Smooth muscle cell (in vitro differentiated cells): ENCODE results near the gene CD22. TPM values are rescaled to one million over a fixed set of nuclear protein-coding genes. Genes with fewer than 3 reads are reported as not detected.
"Not testable (repeated sequence)": the region's sequence is repeated elsewhere in the genome, so short reads cannot be mapped to it uniquely, and the experiment has no call there.

Source experiments
- DNase-seq: peaks from one replicate; lab custom pipeline; 2025; ENCODE audit not compliant: unreplicated experiment; lab: John Stamatoyannopoulos, UW
- H2AFZ ChIP-seq: fragments of 200-600 bp; sonication (generic); 2 replicates; pipeline ENCODE4 v1.6.0; 2016; ENCODE audit warnings: antibody characterized with exemption, low read depth, mild to moderate bottlenecking
- H3F3A ChIP-seq: fragments of 200-600 bp; sonication (generic); 2 replicates; pipeline ENCODE4 v1.6.0; 2017; ENCODE audit warnings: antibody characterized with exemption, low read depth
- H3K27ac ChIP-seq: fragments of 200-600 bp; sonication (generic); 2 replicates; pipeline ENCODE4 v1.5.1; 2016; ENCODE audit warnings: low read depth, mild to moderate bottlenecking
- H3K27me3 ChIP-seq: fragments of 200-600 bp; sonication (generic); 2 replicates; pipeline ENCODE4 v1.6.1; 2016; ENCODE audit warnings: low read depth, mild to moderate bottlenecking
- H3K36me3 ChIP-seq: fragments of 200-600 bp; sonication (generic); 2 replicates; pipeline ENCODE4 v1.5.1; 2016; ENCODE audit warnings: low read depth
- H3K4me1 ChIP-seq: fragments of 200-600 bp; sonication (generic); 2 replicates; pipeline ENCODE4 v1.5.1; 2016; ENCODE audit warnings: low read depth
- H3K4me2 ChIP-seq: fragments of 200-600 bp; sonication (generic); 2 replicates; pipeline ENCODE4 v1.6.0; 2016; ENCODE audit warnings: mild to moderate bottlenecking
- H3K4me3 ChIP-seq: fragments of 200-600 bp; sonication (generic); 2 replicates; pipeline ENCODE4 v1.5.1; 2016; ENCODE audit warnings: mild to moderate bottlenecking
- H3K79me2 ChIP-seq: fragments of 200-600 bp; sonication (generic); 2 replicates; pipeline ENCODE4 v1.6.0; 2016; ENCODE audit warnings: low read depth, mild to moderate bottlenecking
- H3K9ac ChIP-seq: fragments of 200-600 bp; sonication (generic); 2 replicates; pipeline ENCODE4 v1.6.0; 2016; ENCODE audit warnings: low read depth
- H3K9me3 ChIP-seq: fragments of 200-600 bp; sonication (generic); replicated peaks from 2 replicates; pipeline ENCODE4 v1.5.1; 2016; ENCODE audit warnings: low read depth
- H4K20me1 ChIP-seq: fragments of 200-600 bp; sonication (generic); 2 replicates; pipeline ENCODE4 v1.6.0; 2016; ENCODE audit warnings: low read depth
- CTCF ChIP-seq: fragments of 200-600 bp; sonication (generic); IDR thresholded peaks from 2 replicates; pipeline ENCODE4 v1.5.1; 2017; ENCODE audit warnings: borderline replicate concordance, mild to moderate bottlenecking, antibody characterized with exemption; ENCODE audit not compliant: insufficient read depth, poor library complexity, severe bottlenecking
- WGBS: methylation state at CpG from one replicate; pipeline ENCODE4 v1.1.7; 2016; ENCODE audit warnings: low lambda C conversion rate; 5-methylcytosine and 5-hydroxymethylcytosine counted together
- polyA plus RNA-seq: library from polyadenylated mRNA; unstranded; fragments of >200 nt; fragmentation: Nextera tagmentation; extraction: Ambion mirVana; gene quantifications from 2 replicates; pipeline ENCODE4 v1.2.1, GENCODE V29; 2016
- total RNA-seq: library from RNA; depleted of rRNA; stranded (reverse); fragments of >200 nt; gene quantifications from 2 replicates; pipeline ENCODE4 v1.2.3, GENCODE V29; 2014

CD22 gene
- total and polyA plus RNA-seq, 2 experiments from 2014 or later = not detected

GRCh38 chr19:35370722-35371121 lies 41.7 kb downstream of the CD22 start, which contains the start of gene GPR42:
Gene GPR42 (plus strand): TSS chr19:35371068. CDS start chr19:35371360, 292 bp downstream.
- 85% methylated on average over 7 of the region's 8 CpGs for WGBS
- Histone ChIP-seq H3K4me1 (no peaks in the 10 kb centered on the region), H2AFZ (no peak within 1 kb of the TSS), H4K20me1 (no peaks in the 10 kb centered on the region), H3K27me3 (no peaks in the 10 kb centered on the region), H3K79me2 (no peaks in the 10 kb centered on the region), H3K9me3 (no peaks in the 10 kb centered on the region), H3F3A (no peaks in the 10 kb centered on the region), H3K9ac (no peak within 1 kb of the TSS), H3K4me2 (no peak within 1 kb of the TSS), H3K4me3 (no peak within 1 kb of the TSS), H3K27ac (no peak within 1 kb of the TSS), H3K36me3 (no peaks in the 10 kb centered on the region)
- no peak for TF ChIP-seq CTCF
- no peak for DNase-seq

DNA sequence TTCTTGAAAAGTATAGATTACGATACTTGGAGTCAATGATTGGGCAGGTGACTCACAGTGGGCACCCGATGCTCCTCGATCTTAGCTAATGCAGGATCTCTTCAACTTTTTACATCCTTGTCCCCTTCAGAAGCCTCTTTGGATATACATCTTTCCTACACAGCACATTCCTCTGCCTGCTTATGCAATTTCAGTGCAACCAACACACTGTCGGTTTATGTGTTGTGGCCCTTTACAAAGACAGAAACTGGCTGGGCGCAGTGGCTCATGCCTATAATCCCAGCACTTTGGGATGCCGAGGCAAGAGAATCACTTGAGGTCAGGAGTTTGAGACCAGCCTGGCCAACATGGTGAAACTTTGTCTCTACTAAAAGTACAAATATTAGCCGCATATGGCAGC lies 44.5 kb downstream of the CD22 start:
- H3K9me3 ChIP-seq = no peaks in the 10 kb centered on the region
- H3K27ac ChIP-seq = no peak overlapping the region
- H3K79me2 ChIP-seq = no peaks in the 10 kb centered on the region
- no peak overlapping the region for H2AFZ ChIP-seq
- DNase-seq = no peak
- 69% methylated on average over 7 of the region's 7 CpGs for WGBS
- TF ChIP-seq CTCF = no peak
- no peak overlapping the region for H3K9ac ChIP-seq
- H3K27me3 ChIP-seq = no peaks in the 10 kb centered on the region
- no peaks in the 10 kb centered on the region for H3K36me3 ChIP-seq
- no peak overlapping the region for H3K4me3 ChIP-seq
- no peak overlapping the region for H3K4me2 ChIP-seq
- no peaks in the 10 kb centered on the region for H3F3A ChIP-seq
- no peaks in the 10 kb centered on the region for H4K20me1 ChIP-seq
- H3K4me1 ChIP-seq = no peaks in the 10 kb centered on the region

DNA sequence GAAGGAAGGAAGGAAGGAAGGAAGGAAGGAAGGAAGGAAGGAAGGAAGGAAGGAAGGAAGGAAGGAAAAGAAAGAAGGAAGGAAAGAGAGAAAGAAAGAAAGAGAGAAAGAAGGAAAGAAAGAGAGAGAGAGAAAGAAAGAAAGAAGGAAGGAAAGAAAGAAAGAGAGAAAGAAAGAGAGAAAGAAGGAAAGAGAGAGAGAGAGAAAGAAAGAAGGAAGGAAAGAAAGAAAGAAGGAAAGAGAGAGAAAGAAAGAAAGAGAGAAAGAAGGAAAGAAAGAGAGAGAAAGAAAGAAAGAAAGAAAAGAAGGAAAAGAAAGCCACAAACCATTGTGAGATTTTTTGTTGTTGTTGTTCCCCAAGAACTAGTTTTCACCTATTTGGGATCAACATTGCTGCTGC lies 45.0 kb downstream of the CD22 start:
- not testable (repeated sequence) for H3K4me3 ChIP-seq, H3K9ac ChIP-seq, H4K20me1 ChIP-seq, H3F3A ChIP-seq, H3K36me3 ChIP-seq, H3K79me2 ChIP-seq, H3K9me3 ChIP-seq, H3K4me2 ChIP-seq, H2AFZ ChIP-seq, H3K27me3 ChIP-seq, H3K4me1 ChIP-seq, H3K27ac ChIP-seq, DNase-seq

GRCh38 chr19:35375505-35376307 lies 46.7 kb downstream of the CD22 start:
- TF ChIP-seq CTCF = no peak
- H3K27me3 ChIP-seq = no peaks in the 10 kb centered on the region
- no peak overlapping the region for H3K27ac ChIP-seq
- no peaks in the 10 kb centered on the region for H3K79me2 ChIP-seq
- no peak overlapping the region for H3K4me2 ChIP-seq
- no peaks in the 10 kb centered on the region for H3K36me3 ChIP-seq
- no peaks in the 10 kb centered on the region for H3F3A ChIP-seq
- no peaks in the 10 kb centered on the region for H4K20me1 ChIP-seq
- no peak overlapping the region for H2AFZ ChIP-seq
- no peak for DNase-seq
- 90% methylated on average over 12 of the region's 12 CpGs for WGBS
- H3K4me3 ChIP-seq = no peak overlapping the region
- no peak overlapping the region for H3K9ac ChIP-seq
- no peaks in the 10 kb centered on the region for H3K4me1 ChIP-seq
- no peaks in the 10 kb centered on the region for H3K9me3 ChIP-seq
